Suppressor macrophage treated with lipopolysaccharide for 4 hours (primary cell): Measurements from ENCODE around the gene RICTOR.

Source experiments
- DNase-seq: peaks from one replicate; pipeline ENCODE4 v3.0.0-alpha.2; 2020

The RICTOR gene

DNA sequence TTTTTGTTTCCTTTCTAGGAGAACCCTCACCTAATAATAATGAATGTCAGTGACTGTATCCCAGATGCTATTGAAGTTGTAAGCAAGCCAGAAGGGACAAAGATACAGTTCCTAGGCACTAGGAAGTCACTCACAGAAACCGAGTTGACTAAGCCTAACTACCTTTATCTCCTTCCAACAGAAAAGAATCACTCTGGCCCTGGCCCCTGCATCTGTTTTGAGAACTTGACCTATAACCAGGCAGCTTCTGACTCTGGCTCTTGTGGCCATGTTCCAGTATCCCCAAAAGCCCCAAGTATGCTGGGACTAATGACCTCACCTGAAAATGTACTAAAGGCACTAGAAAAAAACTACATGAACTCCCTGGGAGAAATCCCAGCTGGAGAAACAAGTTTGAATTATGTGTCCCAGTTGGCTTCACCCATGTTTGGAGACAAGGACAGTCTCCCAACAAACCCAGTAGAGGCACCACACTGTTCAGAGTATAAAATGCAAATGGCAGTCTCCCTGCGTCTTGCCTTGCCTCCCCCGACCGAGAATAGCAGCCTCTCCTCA is 141.3 kb downstream of the RICTOR start:
- no peak for DNase-seq

DNA sequence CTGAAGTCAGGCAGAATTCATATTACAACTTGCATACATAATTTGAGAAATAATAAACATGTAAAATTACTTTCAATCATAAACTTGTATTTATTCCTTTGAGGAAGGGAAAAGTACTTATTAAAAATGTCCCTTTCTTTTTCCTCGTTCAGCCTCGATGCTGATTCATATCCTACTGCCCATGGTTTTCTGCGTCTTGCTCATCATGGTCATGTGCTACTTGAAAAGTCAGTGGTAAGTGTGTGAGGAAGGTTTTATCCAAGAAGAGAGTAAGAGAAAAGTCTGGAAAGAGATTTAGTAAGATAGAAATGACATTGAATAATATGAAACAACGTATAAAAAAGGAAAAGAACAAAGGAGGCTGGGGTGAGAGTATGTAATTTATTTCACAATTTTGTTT is 142.5 kb downstream of the RICTOR start:
- peak; percentile 55 for DNase-seq

DNA sequence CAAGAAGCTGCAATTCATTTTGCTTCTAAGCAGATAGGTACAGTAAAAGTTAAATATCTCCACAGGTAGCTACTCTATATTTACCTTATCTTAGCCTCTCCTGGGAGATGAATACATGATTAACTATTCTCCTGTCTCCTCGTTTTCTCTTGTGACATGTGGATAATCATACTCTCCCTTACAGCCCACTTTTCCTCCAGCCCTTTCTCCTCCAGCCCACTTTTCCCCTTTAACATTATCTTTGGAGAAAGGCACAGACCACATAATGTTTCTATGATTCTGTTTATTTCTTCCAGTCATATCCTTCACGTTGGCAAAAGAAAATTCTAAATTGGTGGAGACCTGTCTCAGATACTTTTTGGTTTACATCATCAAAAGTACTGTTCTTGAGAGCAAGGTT is 144.4 kb downstream of the RICTOR start:
- no peak for DNase-seq

DNA sequence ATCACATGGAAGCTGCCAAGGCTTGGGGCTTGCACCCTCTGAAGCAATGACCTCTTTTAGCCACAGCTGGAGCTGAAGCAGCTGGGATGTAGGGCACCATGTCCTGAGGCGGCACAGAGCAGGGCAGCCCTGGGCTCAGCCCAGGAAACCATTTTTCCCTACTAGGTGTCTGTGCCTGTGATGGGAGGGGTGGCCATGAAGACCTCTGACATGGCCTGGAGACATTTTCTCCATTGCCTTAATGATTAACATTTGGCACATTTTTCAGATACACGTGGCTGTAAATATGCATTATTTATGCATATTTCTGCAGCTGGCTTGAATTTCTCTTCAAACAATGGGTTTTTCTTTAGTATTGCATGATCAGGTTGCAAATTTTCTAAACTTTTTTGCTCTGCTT is 146.7 kb downstream of the RICTOR start:
- no peak for DNase-seq

DNA sequence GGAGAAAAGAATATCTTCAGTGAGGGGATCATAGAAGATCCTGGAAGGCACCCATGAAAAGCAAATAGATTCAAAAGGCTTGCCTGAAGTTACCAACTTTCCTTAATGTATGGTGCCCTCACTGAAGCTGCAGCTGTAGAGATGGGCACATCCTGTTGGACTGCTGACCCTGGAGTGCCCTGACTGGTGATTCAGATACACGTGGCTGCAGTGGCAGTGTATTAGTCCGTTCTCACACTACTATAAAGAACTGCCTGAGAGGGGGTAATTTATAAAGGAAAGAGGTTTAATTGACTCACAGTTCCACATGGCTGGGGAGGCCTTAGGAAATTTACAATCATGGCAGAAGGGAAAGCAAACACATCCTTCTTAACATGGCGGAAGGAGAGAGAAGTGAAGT is 148.1 kb downstream of the RICTOR start:
- DNase-seq, result no peak

DNA sequence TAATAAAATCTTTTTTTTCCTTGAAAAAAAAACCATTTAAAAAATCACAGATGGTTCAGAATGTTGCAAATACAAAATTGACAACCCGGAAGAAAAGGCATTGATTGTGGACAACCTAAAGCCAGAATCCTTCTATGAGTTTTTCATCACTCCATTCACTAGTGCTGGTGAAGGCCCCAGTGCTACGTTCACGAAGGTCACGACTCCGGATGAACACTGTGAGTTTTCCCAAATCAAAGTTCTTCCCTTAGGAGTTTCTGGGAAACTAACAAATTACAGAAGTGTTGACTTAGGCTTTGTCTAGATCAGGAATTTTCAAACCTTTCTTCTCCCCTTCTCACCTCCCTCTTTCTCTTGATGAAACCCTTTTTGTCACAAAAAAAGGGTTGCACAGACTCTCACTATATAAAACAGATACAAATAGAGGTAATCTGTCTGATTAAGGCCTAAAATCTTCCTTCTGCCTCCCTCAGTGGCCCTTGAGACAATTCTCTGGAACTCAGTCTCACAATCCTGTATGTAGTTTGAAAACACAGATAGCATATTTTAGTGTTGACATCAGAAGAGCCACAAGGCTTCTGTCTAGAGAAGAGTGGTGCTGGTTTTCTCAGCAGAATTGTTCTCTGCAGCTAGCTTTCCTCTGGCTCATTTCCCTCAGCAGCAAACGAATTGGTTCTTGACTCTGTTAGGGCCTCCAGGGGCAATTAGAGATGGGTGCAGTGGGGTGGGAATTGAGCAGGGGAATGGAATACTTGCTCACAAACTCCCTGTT is 148.9 kb downstream of the RICTOR start:
- DNase-seq, result no peak

GRCh38 chr5:38923661-38924451 is 150.3 kb downstream of the RICTOR start:
- DNase-seq, result no peak

DNA sequence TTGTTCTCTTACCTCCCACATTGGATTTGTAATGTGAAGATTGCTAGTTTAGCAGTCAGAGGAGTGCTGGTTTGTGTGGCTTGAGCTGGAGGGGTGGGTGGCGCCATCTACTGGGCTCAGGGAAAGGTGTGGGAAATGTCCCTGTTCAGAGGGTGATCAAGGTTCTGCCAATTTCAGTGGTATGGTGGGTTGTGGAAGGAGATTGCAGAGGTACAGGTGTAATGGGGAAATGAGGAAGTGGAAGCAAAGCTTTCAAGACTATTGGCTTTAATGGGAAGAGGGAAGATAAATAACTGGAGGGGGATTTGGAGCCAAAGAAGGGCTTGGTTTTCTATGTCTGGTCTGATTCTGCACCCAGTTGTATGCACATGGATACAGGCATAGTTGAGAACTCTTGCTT is 152.0 kb downstream of the RICTOR start:
- DNase-seq, result peak; percentile 59

DNA sequence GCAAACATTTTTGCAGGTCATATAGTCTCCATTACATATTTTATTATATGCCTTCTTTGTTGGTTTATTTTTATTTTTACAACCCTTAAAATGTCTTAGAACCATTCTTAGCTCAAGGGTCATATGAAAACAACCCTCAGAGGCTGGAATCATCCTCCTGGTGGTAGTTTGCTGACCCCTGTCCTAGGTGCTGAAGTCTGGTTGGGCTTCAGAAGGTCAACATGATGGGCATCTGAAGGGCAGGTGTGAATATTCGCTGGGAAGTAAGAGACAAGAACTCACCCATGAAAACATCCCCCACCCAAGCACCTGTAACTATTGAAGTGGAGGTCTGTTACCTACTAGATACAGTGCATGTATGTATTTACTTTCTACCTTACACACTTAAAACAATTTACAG is 153.0 kb downstream of the RICTOR start:
- DNase-seq, result no peak

- DNase-seq, result no peak
These were observed 157.4 kb downstream of the RICTOR start for GRCh38 chr5:38916802-38917201.

GRCh38 chr5:38913714-38914113 is 160.5 kb downstream of the RICTOR start:
- DNase-seq, result no peak

- no peak for DNase-seq
These were observed 162.3 kb downstream of the RICTOR start for GRCh38 chr5:38911933-38912332.

- DNase-seq, result no peak
These were observed 167.7 kb downstream of the RICTOR start for GRCh38 chr5:38906503-38906902.

- no peak for DNase-seq
These were observed 168.7 kb downstream of the RICTOR start for GRCh38 chr5:38905516-38905915.

DNA sequence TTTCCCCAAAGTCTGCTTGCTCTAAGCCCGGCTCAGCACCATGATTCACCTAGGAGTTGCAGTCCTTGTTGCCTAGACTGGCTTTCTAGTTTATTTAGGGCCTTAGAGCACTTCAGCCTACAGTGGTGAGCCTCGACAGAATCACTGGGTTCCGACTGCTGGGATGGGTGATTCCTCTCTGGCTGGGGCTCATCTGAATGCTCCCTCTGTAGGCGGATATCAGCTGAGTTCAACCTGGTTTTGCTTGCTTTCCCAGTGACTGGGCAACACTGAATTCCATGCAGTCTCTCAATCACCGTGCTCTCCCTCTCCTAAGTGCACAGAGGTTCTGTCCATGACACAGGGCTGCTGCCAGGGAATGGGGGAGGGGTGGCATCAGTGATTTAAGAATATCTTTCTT is 174.3 kb downstream of the RICTOR start:
- no peak for DNase-seq

DNA sequence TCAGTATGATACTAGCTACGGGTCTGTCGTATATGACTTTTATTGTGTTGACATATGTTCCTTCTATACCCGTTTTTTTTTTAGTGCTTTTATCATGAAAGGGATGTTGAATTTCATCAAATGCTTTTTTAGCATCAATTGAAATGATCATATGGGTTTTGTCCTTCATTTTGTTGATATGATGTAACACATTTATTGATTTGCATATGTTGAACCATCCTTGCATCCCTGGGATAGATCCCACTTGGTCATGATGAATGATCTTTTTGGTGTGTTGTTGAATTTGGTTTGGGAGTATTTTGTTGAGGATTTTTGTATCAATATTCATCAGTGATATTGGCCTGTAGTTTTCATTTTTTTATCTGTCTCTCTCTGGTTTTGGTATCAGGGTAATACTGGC is 177.4 kb downstream of the RICTOR start:
- no peak for DNase-seq

GRCh38 chr5:38892363-38892762 is 181.8 kb downstream of the RICTOR start:
- no peak for DNase-seq

DNA sequence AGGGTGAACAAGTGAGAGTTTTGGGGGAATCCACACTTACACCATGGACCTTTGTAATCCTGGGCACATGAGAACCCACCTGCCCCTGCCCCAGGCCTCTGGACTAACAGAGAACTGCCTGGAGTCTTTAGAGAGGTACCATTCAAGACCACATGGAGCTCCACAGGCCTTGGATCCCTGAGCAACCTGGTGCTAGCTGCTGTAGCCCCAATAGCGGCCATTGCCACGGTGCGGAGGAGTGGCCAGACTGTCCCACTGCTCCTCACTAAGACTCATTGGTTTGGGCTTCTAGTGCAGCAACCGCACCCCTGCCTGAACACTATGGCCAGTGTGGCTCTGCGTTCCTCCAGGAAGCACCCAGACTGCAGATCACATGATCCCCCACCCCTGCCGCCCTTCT is 182.6 kb downstream of the RICTOR start:
- DNase-seq, result no peak

DNA sequence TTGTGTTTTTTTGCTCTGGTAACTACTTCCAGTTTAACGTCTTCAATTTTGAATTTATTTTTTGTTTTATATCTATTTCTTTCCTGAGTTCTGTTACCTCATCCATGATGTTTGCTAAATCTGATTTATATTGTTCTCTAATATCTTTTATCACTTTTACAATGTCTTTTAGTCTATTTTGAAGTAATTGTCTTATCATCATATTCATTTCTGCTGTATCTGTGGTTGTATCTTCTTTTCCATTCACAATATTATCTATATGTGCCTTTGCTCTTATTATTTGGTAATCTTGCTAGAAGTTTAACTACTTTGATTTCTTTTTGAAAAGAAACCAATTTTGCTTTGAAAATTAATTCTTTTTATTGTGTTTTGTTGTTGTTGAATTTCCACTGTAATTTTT is 184.8 kb downstream of the RICTOR start:
- DNase-seq, result no peak

DNA sequence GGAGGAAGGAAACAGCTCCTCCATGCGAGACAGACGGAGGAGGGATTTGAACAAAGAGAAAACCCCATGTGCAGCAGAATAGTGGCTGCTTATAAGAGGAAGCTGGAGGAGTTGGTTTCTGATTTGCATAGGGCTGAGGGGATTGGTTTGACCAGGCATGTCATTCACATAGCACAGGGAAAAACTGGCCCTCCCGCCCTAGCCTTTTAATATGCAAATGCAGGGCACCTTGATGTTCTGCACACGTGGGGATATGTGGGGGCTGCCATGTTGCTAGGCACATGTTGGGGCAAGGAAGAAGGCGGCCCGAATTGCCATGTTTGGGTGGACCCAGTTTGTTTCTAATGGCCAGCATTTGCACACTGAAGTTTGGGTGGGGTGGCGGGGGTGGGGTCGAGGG is 186.2 kb downstream of the RICTOR start:
- DNase-seq, result no peak
